ENCODE measurements around the gene ATP5MC2. TPM values are rescaled to one million over a fixed set of nuclear protein-coding genes. Genes with fewer than 3 reads are reported as not detected.

The ATP5MC2 gene
- total and polyA plus RNA-seq, 9 donors = 443 to 893 (median 755) TPM

DNA sequence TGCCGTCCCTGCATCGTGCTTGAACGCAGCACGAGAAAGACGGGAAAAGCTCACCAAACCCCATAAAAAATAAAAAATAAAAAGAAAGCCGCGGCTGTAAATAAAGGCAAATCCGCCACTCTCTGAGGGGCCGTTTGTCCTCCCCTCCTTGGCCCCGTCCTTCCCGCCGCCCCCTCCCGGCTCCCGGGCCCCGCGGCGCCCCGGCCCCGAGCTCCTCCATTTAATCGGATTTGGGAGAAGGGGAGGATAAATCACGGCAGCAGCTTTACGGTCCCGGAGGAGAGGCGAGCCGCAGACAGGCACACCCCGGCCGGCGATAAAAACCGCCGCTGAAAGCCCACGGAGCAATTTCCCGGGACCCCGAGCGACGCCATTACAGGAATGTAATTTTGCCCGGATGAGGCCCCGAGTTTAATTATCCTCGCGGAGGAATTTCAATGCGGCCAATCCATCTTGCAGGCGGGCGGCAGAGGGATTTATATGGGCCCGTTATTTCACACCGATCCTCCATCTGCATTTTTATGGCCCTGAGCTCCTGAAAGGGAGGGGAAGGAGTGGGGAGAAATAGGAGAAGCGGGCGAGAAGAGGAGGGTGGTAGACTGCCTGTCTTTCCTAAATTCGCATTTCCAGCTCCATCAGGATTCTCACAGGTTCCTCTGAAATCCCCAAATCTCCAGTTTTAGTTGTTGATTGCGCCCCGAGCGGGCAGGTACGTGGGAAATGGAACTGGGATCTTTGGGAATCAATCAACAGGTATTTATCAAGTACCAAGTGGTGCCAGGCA, 1.3 kb upstream of the ATP5MC2 start:
- Histone ChIP-seq H3K9me3 (replicated peaks; ENCODE audit: control insufficient read depth, low read depth, low read length) (no peaks in the 10 kb centered on the region), H3K36me3 (ENCODE audit: control insufficient read depth, insufficient read depth, low read length) (peaks cover 15% of the 10 kb centered on the region), H3K4me3 (ENCODE audit: low read length) (peak overlapping the region; percentile 81), H3K4me1 (ENCODE audit: control insufficient read depth, insufficient read depth, low read length) (peaks cover 41% of the 10 kb centered on the region), H3K27ac (ENCODE audit: low read length) (peak overlapping the region; percentile 98), H3K27me3 (ENCODE audit: control insufficient read depth, insufficient read depth, low read length) (no peaks in the 10 kb centered on the region)
- peak; percentile 84 for DNase-seq
- WGBS (ENCODE audit: insufficient coverage) = under 1% methylated on average over 30 of the region's 51 CpGs

DNA sequence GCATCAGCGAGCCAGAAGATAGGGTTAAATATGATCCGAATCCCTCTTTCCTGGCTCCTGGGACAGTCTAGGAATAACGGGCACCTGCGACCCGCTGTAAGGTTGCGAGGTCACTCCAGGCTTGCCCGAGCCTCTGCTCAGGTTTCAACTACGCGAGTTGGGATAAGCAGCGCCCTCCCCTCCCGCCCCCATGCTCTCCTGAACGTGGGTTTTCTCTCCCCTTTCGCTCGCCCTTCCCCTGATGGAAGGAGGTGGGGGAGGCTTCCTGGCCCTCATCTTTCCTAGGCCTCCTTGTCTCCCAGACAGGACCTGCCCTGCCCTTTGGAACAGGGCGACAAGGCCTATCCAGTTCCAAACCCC, 753 bp upstream of the ATP5MC2 start:
- no peaks in the 10 kb centered on the region for H3K27me3 ChIP-seq (ENCODE audit: control insufficient read depth, insufficient read depth, low read length)
- WGBS (ENCODE audit: insufficient coverage) = 3% methylated on average over 6 of the region's 15 CpGs
- peak overlapping the region; percentile 98 for H3K27ac ChIP-seq (ENCODE audit: low read length)
- H3K4me3 ChIP-seq (ENCODE audit: low read length) = peak overlapping the region; percentile 81
- H3K4me1 ChIP-seq (ENCODE audit: control insufficient read depth, insufficient read depth, low read length) = peaks cover 41% of the 10 kb centered on the region
- peak; percentile 85 for DNase-seq
- H3K36me3 ChIP-seq (ENCODE audit: control insufficient read depth, insufficient read depth, low read length) = peaks cover 21% of the 10 kb centered on the region
- no peaks in the 10 kb centered on the region for H3K9me3 ChIP-seq (replicated peaks; ENCODE audit: control insufficient read depth, low read depth, low read length)

DNA sequence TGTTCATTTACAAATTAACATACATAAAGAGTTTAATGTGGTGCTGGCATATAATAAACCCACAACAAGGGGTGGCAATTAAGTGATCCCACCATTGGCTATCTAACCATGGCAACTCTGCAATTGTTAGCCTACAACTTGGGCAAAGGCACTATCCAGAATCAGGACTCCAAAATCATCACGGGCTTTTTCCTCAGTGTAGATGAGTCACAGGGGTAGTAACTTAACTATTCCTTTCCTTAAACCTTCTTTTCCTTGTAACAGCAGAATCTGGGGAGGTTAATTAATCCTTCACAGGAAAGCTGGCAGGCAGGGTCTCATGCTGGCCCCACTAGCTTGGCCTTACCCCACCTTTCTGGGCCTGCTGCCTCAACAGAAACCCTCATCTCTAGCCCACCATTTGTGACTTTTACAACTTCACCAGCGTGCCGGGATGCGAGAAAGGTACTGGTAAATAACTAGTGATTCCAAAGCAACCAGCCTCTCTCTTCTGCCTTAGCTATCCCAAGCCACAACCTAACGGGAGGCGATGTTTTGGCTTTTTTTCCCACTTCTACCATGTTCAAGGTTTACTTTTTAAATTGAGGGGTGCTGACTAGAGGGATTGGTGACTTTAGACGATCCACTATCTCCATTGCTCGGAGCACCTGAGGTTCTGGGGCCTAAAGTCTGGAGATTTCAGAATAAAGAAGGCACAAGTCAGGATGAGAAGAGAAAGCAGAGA, 744 bp downstream of the ATP5MC2 start:
- DNase-seq = no peak
- H3K36me3 ChIP-seq (ENCODE audit: control insufficient read depth, insufficient read depth, low read length) = peaks cover 35% of the 10 kb centered on the region

DNA sequence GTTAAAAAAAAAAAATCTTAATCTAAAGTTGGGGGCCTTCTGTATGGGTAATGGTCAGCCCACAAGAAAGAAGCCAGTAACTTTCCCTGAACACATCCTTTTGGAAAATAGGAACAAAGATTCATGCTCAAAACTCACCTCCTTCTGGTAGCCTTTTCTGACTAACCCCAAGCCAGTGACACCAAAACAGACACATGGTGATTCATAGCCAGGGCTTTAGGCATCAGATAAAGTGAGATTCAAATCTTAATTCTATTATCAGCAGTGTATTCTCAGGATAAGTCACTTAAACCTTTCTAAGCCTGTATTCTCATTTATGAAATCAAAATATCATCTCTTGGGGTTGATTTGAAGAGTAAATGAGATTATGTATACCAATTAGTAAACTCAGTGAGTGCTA, 4.9 kb downstream of the ATP5MC2 start:
- Histone ChIP-seq H3K4me3 (ENCODE audit: low read length) (no peak overlapping the region), H3K27ac (ENCODE audit: low read length) (no peak overlapping the region), H3K27me3 (ENCODE audit: control insufficient read depth, insufficient read depth, low read length) (no peaks in the 10 kb centered on the region), H3K36me3 (ENCODE audit: control insufficient read depth, insufficient read depth, low read length) (peaks cover 68% of the 10 kb centered on the region), H3K4me1 (ENCODE audit: control insufficient read depth, insufficient read depth, low read length) (peaks cover 8% of the 10 kb centered on the region), H3K9me3 (replicated peaks; ENCODE audit: control insufficient read depth, low read depth, low read length) (no peaks in the 10 kb centered on the region)
- no peak for DNase-seq

More for the DNA sequence above, 744 bp downstream of the ATP5MC2 start:
- WGBS (ENCODE audit: insufficient coverage) = 9% methylated on average over 2 of the region's 8 CpGs
- no peaks in the 10 kb centered on the region for H3K9me3 ChIP-seq (replicated peaks; ENCODE audit: control insufficient read depth, low read depth, low read length)
- peak overlapping the region; percentile 90 for H3K27ac ChIP-seq (ENCODE audit: low read length)
- H3K4me1 ChIP-seq (ENCODE audit: control insufficient read depth, insufficient read depth, low read length) = peaks cover 41% of the 10 kb centered on the region
- no peaks in the 10 kb centered on the region for H3K27me3 ChIP-seq (ENCODE audit: control insufficient read depth, insufficient read depth, low read length)
- H3K4me3 ChIP-seq (ENCODE audit: low read length) = peak overlapping the region; percentile 81

DNA sequence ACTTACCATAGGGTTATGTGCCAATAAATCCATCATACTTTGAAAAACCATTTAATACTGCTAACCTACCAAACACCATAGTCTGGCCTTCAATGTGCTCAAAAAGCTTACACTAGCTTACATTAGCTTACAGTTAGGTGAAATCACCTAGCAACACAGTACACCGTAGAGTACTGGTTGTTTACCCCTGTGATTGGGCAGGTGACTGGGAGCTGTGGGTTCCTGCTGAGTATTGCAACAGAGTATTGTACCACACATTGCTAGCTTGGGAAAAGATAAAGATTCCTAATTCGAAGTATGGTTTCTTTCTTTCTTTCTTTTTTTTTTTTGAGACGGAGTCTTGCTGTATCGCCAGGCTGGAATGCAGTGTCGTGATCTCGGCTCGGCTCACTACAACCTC, 5.6 kb downstream of the ATP5MC2 start:
- no peaks in the 10 kb centered on the region for H3K27me3 ChIP-seq (ENCODE audit: control insufficient read depth, insufficient read depth, low read length)
- no CpG with 5 or more reads among the region's 7 CpGs for WGBS (ENCODE audit: insufficient coverage)
- H3K4me1 ChIP-seq (ENCODE audit: control insufficient read depth, insufficient read depth, low read length) = peaks cover 7% of the 10 kb centered on the region
- H3K27ac ChIP-seq (ENCODE audit: low read length) = no peak overlapping the region
- no peak overlapping the region for H3K4me3 ChIP-seq (ENCODE audit: low read length)
- peaks cover 74% of the 10 kb centered on the region for H3K36me3 ChIP-seq (ENCODE audit: control insufficient read depth, insufficient read depth, low read length)
- DNase-seq = no peak
- no peaks in the 10 kb centered on the region for H3K9me3 ChIP-seq (replicated peaks; ENCODE audit: control insufficient read depth, low read depth, low read length)

DNA sequence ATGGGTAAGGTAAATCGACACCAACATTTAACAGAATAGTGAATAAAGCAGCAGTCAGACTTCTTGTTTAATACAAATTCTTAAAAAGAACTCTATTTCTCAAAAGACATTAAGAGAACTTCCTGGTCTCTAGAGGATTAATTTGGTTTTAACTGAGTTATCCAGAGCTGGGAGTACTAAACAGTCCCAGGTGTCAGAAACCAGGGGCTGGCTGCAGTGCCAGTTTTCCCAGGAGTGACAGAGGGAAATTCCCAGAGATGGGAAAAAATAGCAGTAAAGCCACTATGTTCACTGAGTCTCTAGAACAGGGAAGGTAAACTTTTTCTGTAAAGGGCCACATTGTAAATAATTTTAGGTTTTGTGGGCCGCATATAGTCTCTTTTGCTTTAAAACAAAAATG, 8.8 kb downstream of the ATP5MC2 start:
- H3K4me3 ChIP-seq (ENCODE audit: low read length) = no peak overlapping the region
- peaks cover 84% of the 10 kb centered on the region for H3K36me3 ChIP-seq (ENCODE audit: control insufficient read depth, insufficient read depth, low read length)
- WGBS (ENCODE audit: insufficient coverage) = 100% methylated on average over 1 of the region's 2 CpGs
- no peaks in the 10 kb centered on the region for H3K4me1 ChIP-seq (ENCODE audit: control insufficient read depth, insufficient read depth, low read length)
- DNase-seq = no peak
- no peaks in the 10 kb centered on the region for H3K9me3 ChIP-seq (replicated peaks; ENCODE audit: control insufficient read depth, low read depth, low read length)
- H3K27ac ChIP-seq (ENCODE audit: low read length) = no peak overlapping the region
- H3K27me3 ChIP-seq (ENCODE audit: control insufficient read depth, insufficient read depth, low read length) = no peaks in the 10 kb centered on the region

DNA sequence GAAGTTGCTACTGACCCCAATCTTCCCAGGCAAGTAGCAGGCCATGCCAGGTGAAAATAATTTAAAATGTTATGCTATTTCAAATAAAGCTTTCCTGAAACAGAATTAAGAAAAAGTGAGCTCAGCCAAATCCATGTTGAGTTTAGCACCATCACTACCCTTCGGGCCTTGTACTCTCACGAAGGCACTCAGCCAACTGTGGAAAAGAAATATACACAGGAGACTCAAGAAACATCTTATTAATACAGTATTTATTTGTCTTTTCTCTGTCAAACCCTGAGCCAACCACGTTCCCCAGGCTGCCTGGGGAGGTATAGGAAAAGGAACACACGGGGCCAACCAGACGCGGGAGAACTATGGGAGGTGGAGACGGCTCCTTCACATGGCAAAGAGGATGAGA, 10.9 kb downstream of the ATP5MC2 start:
- 20% methylated on average over 3 of the region's 7 CpGs for WGBS (ENCODE audit: insufficient coverage)
- peak; percentile 56 for DNase-seq
- Histone ChIP-seq H3K36me3 (ENCODE audit: control insufficient read depth, insufficient read depth, low read length) (peaks cover 65% of the 10 kb centered on the region), H3K4me1 (ENCODE audit: control insufficient read depth, insufficient read depth, low read length) (peaks cover 5% of the 10 kb centered on the region), H3K27ac (ENCODE audit: low read length) (peak overlapping the region; percentile 26), H3K4me3 (ENCODE audit: low read length) (no peak overlapping the region), H3K9me3 (replicated peaks; ENCODE audit: control insufficient read depth, low read depth, low read length) (no peaks in the 10 kb centered on the region), H3K27me3 (ENCODE audit: control insufficient read depth, insufficient read depth, low read length) (no peaks in the 10 kb centered on the region)

DNA sequence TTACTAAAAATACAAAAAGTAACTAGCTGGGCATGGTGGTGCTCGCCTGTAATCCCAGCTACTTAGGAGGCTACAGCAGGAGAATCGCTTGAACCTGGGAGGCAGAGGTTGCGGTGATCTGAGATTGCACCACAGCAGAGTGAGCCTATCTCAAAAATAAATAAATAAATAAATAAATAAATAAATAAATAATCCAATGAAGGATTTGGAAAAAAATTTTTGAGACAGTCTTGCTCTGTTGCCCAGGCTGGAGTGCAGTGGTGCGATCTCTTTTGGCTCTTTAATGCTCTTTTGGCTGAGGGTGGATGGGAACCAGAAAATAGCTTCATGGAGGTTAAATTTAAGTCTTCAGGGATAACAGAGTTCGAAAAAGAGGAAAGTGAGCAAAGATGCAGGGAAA, 11.7 kb downstream of the ATP5MC2 start:
- H3K27me3 ChIP-seq (ENCODE audit: control insufficient read depth, insufficient read depth, low read length) = no peaks in the 10 kb centered on the region
- H3K4me1 ChIP-seq (ENCODE audit: control insufficient read depth, insufficient read depth, low read length) = peaks cover 13% of the 10 kb centered on the region
- H3K36me3 ChIP-seq (ENCODE audit: control insufficient read depth, insufficient read depth, low read length) = peaks cover 58% of the 10 kb centered on the region
- DNase-seq = no peak
- H3K27ac ChIP-seq (ENCODE audit: low read length) = no peak overlapping the region
- WGBS (ENCODE audit: insufficient coverage) = 57% methylated on average over 3 of the region's 5 CpGs
- H3K4me3 ChIP-seq (ENCODE audit: low read length) = no peak overlapping the region
- H3K9me3 ChIP-seq (replicated peaks; ENCODE audit: control insufficient read depth, low read depth, low read length) = no peaks in the 10 kb centered on the region

DNA sequence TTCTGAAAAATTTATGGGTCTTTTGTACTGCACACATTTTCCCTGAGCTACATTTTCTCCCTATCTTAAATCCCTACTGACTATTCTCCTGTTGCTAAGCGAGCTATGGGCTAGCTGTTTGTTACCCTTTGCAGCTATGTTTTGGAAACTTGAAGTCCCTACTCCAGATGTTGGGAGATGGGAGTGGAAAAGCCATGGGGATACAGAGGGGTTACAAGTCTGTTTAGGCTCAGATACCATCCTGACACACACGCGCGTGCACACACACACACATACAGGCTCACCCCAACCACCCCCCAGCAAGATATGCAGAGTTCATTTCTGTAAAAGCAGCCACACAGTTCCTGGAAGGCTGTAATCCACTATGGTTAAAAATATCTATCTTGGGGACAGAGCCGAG, 15.8 kb downstream of the ATP5MC2 start:
- DNase-seq = peak; percentile 81
- H3K9me3 ChIP-seq (replicated peaks; ENCODE audit: control insufficient read depth, low read depth, low read length) = no peaks in the 10 kb centered on the region
- no peak overlapping the region for H3K4me3 ChIP-seq (ENCODE audit: low read length)
- no peaks in the 10 kb centered on the region for H3K27me3 ChIP-seq (ENCODE audit: control insufficient read depth, insufficient read depth, low read length)
- peak overlapping the region; percentile 98 for H3K27ac ChIP-seq (ENCODE audit: low read length)
- H3K36me3 ChIP-seq (ENCODE audit: control insufficient read depth, insufficient read depth, low read length) = peaks cover 26% of the 10 kb centered on the region
- peaks cover 27% of the 10 kb centered on the region for H3K4me1 ChIP-seq (ENCODE audit: control insufficient read depth, insufficient read depth, low read length)
- no CpG with 5 or more reads among the region's 5 CpGs for WGBS (ENCODE audit: insufficient coverage)

DNA sequence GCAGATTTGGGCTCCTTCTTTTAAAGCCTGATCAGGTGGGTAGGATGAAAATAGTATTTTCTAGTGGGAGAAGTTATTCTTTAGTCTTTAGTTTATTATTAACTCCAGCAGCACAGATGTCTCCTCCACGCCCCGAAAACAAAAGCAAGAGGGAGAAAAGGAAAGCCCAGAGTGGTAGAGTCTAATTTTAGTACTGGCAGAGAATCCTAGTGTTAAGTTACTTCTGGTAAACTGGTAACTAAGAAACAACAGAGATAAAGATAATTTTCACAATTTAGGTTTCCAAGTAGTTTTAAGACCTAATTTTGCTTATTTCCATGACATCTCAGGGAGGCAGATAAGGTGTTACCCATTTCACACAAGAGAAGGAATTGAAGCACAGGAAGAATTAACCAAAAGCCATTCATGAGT, 16.3 kb downstream of the ATP5MC2 start:
- peaks cover 27% of the 10 kb centered on the region for H3K4me1 ChIP-seq (ENCODE audit: control insufficient read depth, insufficient read depth, low read length)
- H3K27me3 ChIP-seq (ENCODE audit: control insufficient read depth, insufficient read depth, low read length) = no peaks in the 10 kb centered on the region
- peak overlapping the region; percentile 98 for H3K27ac ChIP-seq (ENCODE audit: low read length)
- WGBS (ENCODE audit: insufficient coverage) = no CpG with 5 or more reads among the region's 2 CpGs
- no peak overlapping the region for H3K4me3 ChIP-seq (ENCODE audit: low read length)
- no peak for DNase-seq
- H3K36me3 ChIP-seq (ENCODE audit: control insufficient read depth, insufficient read depth, low read length) = peaks cover 21% of the 10 kb centered on the region
- H3K9me3 ChIP-seq (replicated peaks; ENCODE audit: control insufficient read depth, low read depth, low read length) = no peaks in the 10 kb centered on the region

All from muscle of leg (tissue), 11 donors.